Lower leg skin (tissue), 3 donors: Measurements from ENCODE around the gene SF3A1.
"Not testable (repeated sequence)": the region's sequence is repeated elsewhere in the genome, so short reads cannot be mapped to it uniquely, and the experiment has no call there.

Experiments
- CTCF ChIP-seq, 3 donors: fragments of 450-650 bp; IDR thresholded peaks; one replicate each; pipeline ENCODE4 v1.5.1; 2016; ENCODE audit warnings: antibody characterized with exemption in 3 of 3, mild to moderate bottlenecking in 3 of 3, moderate library complexity in 2 of 3
- POLR2A ChIP-seq, 2 donors: fragments of 450-650 bp; IDR thresholded peaks; one replicate each; pipeline ENCODE4 v1.6.1; 2016 to 2017; ENCODE audit warnings: antibody characterized with exemption in 2 of 2, mild to moderate bottlenecking in 1 of 2, moderate library complexity in 1 of 2

GRCh38 chr22:30401024-30401423 is 44.3 kb upstream of the SF3A1 start:
- not testable (repeated sequence) for TF ChIP-seq CTCF, POLR2A (IDR thresholded peaks at IDR 0.05)
